D721Med (cell line): ENCODE results near the gene PTPDC1.
"Not testable (repeated sequence)": the region's sequence is repeated elsewhere in the genome, so short reads cannot be mapped to it uniquely, and the experiment has no call there.

ENCODE experiments used
- DNase-seq: peaks from one replicate; pipeline ENCODE4 v3.0.0; 2011; ENCODE audit warnings: low spot score; ENCODE audit not compliant: insufficient read length
- FAIRE-seq: peaks from 2 replicates; lab custom pipeline; 2011; peaks lifted over from hg19 to GRCh38; lab: Jason Lieb, UNC
- TF ChIP-seq, protein P1 (sequence below): IDR thresholded peaks from 2 replicates; pipeline ENCODE4 v1.5.1; 2012; ENCODE audit warnings: mild to moderate bottlenecking, control low read depth; ENCODE audit not compliant: insufficient read depth; ENCODE audit errors: missing control alignments

PTPDC1 gene

DNA sequence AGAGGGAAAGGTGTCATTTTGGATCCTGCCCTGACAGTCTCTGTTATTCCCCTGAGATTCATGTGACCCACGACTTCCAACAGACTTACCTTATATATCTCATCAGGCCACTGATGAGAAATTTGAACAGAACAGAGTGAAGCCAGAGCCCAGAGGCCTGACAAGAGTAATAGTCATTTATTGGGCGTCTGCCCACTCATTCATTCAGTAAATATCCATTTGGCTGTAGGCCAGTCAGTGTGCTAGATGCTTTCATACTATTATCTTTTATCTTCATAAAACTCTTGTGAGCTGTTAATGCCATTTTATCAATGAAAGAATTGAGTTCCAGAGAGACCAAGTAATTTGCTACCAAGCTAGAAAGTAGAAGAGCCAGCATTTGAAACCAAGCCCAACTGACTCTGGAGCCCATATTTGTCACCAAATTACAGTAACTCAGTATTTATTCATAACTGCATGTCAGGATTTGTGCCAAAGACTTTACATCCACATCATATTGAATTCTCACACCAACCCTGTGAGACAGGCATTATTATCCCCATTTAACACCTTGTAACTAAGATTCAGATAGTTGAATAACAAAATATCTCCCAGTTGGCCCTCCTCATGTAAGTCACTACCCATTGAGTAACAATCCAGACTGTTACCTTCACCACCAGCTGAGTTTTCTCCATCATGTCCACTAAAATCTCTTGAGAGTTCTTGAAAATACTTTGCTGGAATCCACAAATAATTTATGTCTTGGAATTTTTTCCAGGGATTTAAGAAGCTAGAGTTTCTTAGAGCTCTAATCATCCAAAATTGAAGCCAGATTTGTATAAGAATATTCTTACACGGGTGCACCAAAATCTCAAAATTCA is 2.5 kb downstream of the PTPDC1 start:
- TF ChIP-seq, protein P1, sequence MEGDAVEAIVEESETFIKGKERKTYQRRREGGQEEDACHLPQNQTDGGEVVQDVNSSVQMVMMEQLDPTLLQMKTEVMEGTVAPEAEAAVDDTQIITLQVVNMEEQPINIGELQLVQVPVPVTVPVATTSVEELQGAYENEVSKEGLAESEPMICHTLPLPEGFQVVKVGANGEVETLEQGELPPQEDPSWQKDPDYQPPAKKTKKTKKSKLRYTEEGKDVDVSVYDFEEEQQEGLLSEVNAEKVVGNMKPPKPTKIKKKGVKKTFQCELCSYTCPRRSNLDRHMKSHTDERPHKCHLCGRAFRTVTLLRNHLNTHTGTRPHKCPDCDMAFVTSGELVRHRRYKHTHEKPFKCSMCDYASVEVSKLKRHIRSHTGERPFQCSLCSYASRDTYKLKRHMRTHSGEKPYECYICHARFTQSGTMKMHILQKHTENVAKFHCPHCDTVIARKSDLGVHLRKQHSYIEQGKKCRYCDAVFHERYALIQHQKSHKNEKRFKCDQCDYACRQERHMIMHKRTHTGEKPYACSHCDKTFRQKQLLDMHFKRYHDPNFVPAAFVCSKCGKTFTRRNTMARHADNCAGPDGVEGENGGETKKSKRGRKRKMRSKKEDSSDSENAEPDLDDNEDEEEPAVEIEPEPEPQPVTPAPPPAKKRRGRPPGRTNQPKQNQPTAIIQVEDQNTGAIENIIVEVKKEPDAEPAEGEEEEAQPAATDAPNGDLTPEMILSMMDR: no peak
- FAIRE-seq: no peak
- DNase-seq: no peak

DNA sequence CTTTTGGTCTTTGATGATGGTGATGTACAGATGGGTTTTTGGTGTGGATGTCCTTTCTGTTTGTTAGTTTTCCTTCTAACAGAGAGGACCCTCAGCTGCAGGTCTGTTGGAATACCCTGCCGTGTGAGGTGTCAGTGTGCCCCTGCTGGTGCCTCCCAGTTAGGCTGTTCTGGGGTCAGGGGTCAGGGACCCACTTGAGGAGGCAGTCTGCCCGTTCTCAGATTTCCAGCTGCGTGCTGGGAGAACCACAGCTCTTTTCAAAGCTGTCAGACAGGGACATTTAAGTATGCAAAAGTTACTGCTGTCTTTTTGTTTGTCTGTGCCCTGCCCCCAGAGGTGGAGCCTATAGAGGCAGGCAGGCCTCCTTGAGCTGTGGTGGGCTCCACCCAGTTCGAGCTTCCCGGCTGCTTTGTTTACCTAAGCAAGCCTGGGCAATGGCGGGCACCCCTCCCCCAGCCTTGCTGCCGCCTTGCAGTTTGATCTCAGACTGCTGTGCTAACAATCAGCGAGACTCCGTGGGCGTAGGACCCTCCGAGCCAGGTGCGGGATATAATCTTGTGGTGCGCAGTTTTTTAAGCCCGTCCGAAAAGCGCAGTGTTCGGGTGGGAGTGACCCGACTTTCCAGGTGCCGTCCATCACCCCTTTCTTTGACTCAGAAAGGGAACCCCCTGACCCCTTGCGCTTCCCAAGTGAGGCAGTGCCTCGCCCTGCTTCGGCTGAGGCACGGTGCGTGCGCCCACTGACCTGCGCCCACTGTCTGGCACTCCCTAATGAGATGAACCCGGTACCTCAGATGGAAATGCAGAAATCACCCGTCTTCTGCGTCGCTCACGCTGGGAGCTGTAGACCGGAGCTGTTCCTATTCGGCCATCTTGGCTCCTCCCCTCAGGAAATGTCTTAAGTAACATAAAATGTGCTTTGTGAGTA is 10.2 kb downstream of the PTPDC1 start:
- not testable (repeated sequence) for FAIRE-seq, DNase-seq

DNA sequence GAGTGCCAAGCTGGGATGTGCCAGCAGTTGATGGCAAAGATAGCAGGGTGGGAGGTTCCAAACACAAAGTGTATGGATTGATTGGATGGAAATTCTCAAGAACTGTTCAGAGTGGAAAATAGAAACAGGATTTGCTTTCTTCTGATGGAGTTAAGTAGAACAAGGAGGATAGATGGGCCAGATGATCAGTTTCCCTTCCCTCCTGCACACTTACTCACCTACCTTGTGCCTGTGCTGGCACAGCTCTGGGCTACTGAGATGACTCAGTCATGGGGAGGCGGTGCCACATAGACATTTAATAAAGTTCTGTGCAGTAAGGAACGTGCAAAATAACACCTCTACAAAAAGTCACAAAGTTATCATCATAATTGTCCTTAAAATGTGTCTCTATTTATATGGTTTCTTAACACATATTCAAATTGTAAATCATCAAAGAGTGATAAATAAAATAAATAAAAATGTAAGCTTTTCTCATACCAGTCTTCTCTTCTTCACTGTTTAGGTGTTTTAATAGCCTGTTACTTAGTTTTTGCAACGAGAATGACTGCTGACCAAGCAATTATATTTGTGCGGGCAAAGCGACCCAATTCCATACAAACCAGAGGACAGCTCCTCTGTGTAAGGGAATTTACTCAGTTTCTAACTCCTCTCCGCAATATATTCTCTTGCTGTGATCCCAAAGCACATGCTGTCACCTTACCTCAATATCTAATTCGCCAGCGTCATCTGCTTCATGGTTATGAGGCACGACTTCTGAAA is 12.7 kb downstream of the PTPDC1 start:
- FAIRE-seq: no peak

DNA sequence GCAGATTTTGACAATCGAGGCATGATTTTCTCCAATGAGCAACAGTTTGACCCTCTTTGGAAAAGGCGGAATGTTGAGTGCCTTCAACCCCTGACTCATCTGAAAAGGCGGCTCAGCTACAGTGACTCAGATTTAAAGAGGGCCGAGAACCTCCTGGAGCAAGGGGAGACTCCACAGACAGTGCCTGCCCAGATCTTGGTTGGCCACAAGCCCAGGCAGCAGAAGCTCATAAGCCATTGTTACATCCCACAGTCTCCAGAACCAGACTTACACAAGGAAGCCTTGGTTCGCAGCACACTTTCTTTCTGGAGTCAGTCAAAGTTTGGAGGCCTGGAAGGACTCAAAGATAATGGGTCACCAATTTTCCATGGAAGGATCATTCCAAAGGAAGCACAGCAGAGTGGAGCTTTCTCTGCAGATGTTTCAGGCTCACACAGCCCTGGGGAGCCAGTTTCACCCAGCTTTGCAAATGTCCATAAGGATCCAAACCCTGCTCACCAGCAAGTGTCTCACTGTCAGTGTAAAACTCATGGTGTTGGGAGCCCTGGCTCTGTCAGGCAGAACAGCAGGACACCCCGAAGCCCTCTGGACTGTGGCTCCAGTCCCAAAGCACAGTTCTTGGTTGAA is 13.6 kb downstream of the PTPDC1 start:
- TF ChIP-seq, protein P1: no peak
- FAIRE-seq (no peak), DNase-seq (no peak)

More for the DNA sequence above, 12.7 kb downstream of the PTPDC1 start:
- TF ChIP-seq, protein P1: no peak
- no peak for DNase-seq

DNA sequence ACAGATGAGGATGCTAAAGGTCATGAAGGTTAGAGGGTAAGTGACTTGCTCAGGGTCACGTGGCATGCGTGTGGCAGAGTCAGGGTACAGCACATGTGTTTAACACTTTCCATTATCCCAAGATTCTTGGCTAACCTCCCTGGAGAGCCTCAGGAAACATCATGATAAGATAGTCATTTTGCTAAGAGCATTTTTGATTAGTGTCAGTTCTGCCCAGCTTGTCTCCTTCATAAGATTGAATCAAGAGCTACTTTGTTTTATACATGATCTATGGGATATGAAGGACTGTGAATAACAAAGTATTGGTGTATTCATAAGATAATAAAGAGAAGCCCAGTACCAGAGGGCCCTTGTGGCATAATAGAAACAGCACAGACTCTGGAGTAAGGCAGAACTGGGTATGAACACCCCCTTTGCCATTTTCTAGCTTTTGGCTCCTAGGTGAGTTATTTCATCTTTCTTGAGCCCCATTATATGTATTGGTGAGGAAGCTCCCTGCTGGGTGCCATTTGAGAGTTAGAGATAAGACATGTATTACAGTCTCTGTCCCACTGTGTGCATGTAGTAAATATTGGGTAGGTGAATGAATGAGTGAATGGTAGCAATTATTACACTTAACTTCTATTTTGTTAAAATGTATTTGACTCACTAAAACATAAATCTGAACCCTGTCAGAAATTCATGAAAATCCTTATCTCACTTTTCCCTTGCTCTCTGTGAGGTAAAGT is 16.1 kb downstream of the PTPDC1 start:
- no peak for FAIRE-seq
- DNase-seq: no peak
- TF ChIP-seq, protein P1: no peak

DNA sequence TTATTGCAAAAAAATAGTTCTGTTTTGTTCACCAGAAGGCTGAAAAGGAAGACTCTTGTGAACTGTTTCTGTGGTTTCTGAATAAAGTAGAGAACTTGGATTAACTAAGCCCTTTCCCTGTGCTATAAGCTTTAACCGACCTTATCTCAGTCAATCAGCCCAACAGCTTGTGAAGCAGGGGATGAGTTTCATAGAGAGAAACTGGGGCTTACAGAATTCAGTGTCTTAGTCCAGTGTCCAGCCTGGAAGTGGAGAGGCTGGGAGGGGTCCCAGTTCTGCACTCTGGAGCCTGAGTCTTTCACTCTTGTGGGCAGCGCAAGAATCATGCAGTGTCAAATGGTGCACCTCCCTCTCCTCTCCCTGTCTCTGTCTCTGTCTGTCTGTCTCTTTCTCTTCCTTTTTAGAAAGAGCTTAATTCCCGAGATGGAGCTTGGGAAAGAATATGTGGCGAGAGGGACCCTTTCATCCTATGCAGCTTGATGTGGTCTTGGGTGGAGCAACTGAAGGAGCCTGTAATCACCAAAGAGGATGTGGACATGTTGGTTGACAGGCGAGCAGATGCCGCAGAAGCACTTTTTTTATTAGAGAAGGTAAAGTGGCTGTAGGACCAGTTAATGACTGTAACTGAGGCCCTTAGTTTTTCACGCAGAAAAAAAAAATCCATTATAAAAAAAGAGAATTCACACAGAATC is 17.0 kb downstream of the PTPDC1 start:
- DNase-seq (no peak), FAIRE-seq (peak; percentile 16)
- TF ChIP-seq, protein P1: no peak
